ENCODE measurements around the gene UBAC1.
"Not testable (repeated sequence)": the region's sequence is repeated elsewhere in the genome, so short reads cannot be mapped to it uniquely, and the experiment has no call there.

Gene UBAC1

GRCh38 chr9:135960411-135961276, 529 bp downstream of the UBAC1 start:
- DNase-seq (ENCODE audit: low read depth in 2 of 2) = no peak

DNA sequence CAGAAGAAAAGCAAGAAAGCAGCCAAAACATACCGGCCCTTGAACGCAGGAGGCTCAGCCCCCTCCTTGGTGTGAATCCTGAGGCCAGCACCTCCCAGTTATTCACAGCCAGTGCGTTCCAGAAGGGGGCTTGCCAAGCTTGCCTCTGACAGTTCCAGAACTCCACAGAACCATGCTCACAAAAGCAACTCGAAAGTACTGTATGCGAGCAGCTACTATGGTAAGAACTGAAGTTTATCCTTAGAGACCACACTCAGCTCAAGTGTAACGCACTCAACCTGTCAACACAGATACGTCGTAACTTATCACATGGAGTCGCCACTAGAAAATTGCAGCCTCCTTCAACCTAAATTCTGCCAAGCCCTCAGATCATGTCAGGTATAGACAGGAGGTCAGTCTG, 1.4 kb downstream of the UBAC1 start:
- no peak for DNase-seq (ENCODE audit: low read depth in 2 of 2)

DNA sequence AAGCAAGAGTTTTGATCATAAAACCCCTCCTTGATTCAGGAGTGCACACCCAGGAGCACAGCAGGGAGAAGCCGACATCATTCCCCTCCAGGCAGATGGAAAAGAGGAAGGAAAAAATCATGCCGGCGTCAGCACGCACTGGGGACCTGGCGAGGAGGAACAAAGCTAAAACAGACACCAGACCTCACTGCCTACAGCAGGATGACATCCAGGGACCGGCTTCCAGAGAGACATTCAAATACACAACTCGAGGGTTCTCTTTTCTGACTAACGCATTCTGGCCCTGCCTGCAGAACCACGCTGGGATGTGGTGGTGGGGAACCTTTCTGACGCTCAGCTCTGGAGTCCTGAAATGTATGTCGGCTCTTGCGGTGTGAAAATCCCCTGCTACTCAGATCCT, 2.7 kb downstream of the UBAC1 start:
- DNase-seq (ENCODE audit: low read depth in 2 of 2) = no peak

DNA sequence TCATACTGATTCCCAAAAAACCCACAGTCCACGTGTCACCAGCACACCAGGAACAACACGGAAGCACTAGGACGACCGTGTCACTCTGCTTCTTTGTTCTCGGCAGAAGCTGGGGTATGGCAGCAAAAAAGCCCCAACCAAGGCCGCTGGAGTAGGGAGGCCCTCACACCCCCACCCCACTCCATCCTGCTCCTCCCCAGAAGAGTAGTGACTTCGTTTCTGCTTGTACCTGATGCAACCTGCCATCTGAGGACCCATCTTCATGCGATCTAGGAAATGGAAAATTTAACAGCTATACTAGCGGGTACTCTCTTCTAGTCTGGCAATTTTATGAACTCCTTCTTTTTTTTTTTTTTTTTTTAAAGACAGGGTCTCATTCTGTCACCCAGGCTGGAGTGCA, 3.7 kb downstream of the UBAC1 start:
- DNase-seq (ENCODE audit: low read depth in 2 of 2) = no peak

DNA sequence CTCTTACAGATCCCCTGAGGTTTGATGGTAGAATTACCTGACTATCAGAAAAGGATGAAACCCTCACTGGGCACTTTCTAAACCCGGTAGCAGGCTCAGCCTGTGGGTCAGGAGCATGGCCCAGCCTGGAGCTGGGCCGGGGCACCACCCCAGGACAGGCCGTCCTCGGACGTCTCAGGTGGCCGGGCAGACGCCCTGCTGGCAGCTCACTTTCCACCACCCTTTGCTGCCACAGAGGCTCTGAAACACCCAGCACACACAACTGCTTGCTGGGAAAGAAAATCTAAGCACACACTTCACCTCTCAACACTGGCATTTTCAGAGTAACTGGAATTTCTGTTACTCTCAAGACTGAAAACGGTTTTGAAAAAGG, 4.4 kb downstream of the UBAC1 start:
- DNase-seq (ENCODE audit: low read depth in 2 of 2) = no peak

- no peak for DNase-seq (ENCODE audit: low read depth in 2 of 2)
These were observed 5.0 kb downstream of the UBAC1 start for GRCh38 chr9:135955934-135956801.

DNA sequence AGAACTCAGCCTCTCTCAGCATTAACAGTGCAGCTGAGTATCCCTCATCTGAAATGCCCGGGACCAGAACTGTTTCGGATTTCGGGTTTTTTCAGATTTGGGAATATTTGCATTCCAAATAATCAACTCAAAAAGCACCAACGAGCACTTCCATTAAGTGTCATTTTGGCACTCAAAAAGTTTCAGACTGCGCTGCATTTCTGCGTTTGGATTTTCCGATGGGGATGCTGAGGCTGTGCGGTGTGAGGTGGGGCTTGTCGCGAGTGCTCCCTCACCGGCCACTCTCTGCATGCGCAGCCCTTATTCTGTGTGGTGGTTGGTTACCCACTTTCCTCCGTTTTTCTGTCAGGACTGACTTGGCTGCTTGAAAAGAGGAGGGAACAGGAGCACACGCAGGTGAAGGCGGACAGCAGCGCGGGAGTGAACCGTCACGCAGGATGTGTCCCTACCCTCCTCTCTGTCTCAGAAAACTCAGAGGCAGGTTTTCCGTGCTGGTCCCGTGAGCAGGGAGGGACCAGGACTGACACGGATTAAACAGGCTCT, 8.4 kb downstream of the UBAC1 start:
- DNase-seq (ENCODE audit: low read depth in 2 of 2) = no peak

DNA sequence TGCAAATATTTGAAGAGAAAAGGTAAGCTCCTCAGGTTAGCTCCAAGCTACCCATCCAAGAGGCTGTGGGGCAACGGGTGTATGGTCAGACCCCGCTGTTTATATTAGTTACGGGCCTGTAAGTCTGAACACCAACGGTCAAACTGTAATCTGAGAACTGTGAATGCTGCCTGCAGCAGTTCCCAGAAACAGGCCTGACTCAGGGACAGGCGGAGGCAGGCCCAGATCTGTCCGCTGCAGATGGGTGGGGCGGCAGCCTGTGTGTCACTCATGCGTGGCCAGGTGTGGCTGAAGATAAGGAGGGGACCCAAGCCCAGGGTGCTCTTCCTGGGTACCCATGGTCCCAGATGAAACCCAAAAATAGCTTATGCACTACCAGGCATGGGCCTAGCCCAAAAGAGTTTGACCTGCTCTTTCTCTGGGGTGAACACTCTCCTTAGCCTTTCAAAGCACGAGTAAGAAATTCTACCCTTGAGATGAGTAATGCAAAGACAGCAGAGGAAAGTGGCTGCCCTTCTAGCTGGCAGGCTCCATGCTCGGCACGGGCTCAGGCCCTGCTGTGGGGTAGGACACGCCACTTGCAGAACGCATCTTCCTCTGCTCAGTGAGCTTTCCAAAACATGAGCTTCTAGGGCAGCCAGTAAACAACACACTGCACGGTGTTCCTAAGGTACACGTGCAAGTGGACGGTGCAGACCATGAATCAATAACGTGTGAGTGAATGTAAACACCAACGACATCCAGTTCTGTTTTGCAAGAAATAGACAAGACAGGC, 9.1 kb downstream of the UBAC1 start:
- no peak for DNase-seq (ENCODE audit: low read depth in 2 of 2)

DNA sequence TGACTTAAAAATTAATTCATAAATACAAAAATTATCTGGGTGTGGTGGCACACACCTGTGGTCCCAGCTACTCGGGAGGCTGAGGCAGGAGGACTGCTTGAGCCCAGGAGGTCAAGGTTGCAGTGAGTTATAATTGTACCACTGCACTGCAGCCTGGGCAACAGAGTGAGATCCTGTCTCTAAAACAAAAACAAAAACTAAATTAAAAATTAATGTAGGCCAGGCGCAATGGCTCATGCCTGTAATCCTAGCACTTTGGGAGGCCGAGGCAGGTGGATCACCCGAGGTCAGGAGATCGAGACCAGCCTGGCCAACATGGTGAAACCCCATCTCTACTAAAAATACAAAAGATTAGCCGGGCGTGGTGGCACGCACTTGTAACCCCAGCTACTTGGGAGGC, 9.9 kb downstream of the UBAC1 start:
- not testable (repeated sequence) for DNase-seq (ENCODE audit: low read depth in 2 of 2)

- not testable (repeated sequence) for DNase-seq (ENCODE audit: low read depth in 2 of 2)
These were observed 10.3 kb downstream of the UBAC1 start for GRCh38 chr9:135950841-135951240.

GRCh38 chr9:135950135-135950682, 11.0 kb downstream of the UBAC1 start:
- no peak for DNase-seq (ENCODE audit: low read depth in 2 of 2)

- no peak for DNase-seq (ENCODE audit: low read depth in 2 of 2)
These were observed 11.6 kb downstream of the UBAC1 start for GRCh38 chr9:135949501-135950134.

DNA sequence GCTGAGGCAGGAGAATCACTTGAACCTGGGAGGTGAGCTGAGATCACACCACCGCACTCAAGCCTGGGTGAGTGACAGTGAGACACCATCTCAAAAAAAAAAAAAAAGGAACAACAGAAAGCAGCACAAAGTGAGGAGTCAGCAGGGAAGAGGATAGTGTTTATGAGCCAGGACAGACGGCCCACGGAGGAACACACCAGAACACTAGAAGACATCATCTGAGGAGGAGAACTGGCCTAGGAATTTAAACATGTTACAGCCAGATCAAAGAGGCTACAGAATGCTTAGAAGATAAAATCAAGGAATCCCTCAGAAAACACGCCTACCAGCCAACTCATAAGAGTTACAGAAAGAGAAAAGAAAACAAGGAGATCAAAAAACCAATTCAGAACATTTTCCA, 12.2 kb downstream of the UBAC1 start:
- DNase-seq (ENCODE audit: low read depth in 2 of 2) = no peak

DNA sequence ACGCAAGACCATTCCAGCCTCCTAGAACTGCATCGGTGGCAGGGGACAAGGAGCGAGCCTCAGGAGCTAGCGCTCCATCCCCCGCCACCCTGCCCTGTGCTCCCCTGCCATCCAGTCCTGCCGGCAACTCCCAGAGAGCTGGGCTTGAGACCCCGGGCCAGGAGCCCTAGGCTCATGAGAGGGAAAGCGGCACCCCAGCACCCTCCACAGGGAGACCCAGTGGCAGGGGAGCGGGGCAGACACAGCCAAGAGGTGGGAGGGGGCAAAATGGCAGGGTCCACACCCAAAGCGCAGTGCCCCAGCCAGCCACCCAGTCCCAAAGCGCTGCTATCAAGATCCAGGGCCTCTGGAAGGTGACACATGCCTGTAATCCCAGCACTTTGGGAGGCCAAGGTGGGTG, 12.7 kb downstream of the UBAC1 start:
- no peak for DNase-seq (ENCODE audit: low read depth in 2 of 2)

GRCh38 chr9:135947582-135947981, 13.6 kb downstream of the UBAC1 start:
- no peak for DNase-seq (ENCODE audit: low read depth in 2 of 2)

- DNase-seq (ENCODE audit: low read depth in 2 of 2) = not testable (repeated sequence)
These were observed 14.1 kb downstream of the UBAC1 start for GRCh38 chr9:135947105-135947504.

DNA sequence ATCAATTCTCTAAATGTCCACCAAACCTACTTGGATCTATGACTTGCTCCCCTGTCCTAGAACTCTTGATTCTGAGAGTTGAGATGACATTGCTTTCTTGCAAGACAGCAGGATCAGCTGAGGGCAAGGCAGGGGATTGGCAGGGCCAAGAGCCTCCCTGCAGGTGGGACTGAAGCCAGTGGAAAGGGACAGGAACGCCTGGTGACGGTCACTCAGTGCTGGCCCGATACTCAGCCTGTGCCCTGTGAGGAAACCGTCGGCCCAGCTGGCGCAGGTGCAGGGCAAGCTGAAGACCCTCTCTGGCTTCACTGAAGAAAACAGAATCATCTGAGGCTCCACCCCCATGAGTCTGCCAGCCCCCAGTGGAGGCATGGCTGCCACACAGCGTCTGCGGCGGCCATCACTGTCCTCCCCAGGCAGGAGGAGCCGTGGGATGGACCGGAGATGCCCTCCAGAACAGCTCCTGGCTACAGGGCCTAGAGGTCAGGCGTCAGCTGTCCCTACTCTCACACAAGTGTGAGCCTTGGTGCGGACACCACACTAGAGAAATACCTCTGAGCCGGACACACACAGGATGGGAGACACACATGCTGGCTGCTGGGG, 14.7 kb downstream of the UBAC1 start:
- DNase-seq (ENCODE audit: low read depth in 2 of 2) = no peak

DNA sequence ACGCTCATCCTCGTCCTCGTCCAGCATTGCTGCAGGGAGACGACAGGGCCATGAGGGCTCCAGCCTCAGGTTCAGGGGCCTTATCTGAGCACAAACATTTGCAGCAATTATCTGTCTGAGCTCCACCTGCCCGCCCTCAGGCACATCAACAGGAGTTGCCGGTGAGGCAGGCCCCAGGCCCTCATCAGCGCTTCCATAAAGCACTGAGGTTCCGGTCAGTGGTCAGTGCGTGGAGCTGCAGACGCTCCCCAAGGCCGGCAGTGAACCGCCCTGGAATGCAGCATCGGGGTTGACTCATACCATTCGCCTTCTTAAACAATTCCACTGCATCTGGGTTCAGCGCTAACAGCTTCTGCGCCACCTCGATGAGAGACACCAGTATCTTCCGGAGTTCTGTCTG, 15.2 kb downstream of the UBAC1 start:
- DNase-seq (ENCODE audit: low read depth in 2 of 2) = no peak

DNA sequence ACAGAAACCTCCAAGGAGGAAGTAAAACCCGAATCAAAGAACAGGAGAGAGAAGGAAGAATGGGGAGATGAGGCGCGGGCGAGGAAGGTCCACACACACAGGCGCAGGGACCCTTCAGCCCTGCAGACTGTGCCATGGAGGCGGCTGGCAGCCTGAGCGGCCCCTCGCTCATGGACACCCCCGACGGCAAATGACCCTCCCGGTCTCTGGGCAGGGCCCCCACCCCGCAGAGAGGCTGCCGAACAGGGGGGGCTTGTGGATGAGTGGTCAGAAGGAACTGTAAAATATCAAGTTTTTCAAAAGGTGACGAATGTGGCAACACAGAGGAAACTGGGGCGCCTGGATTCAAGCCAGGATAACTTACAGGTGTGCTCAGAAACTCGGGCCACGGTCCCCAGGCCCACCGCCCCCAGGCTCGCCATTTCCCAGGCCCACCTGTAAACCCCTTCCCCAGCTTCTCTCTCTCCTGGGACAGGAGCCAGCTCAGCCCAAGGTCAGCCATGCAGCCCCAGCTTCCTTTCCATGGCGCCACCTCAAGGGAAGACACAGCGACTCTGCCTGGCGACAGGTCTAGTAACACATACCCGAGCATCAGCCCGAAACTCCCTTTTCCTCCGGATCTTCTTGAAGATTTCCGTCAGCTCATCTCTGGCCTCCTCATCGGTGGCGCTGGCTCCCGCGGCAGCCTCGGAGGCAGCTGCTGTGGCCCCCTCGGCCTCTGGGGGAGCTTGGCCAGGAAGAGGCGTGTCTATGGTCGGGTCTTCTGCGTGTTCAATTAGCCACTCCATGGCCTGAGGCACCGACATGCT, 16.5 kb downstream of the UBAC1 start:
- DNase-seq (ENCODE audit: low read depth in 2 of 2) = no peak

- DNase-seq (ENCODE audit: low read depth in 2 of 2) = not testable (repeated sequence)
These were observed 17.6 kb downstream of the UBAC1 start for GRCh38 chr9:135943604-135944003.

Data from stimulated activated CD4-positive, alpha-beta T cell treated with anti-CD3 and anti-CD28 coated beads, Interleukin-1b, Interleukin-23, amount 100 ng/mL, for 4 hours (primary cell).